GM12874 (cell line): ENCODE measurements around the gene NANOS3.

ENCODE experiments used
- CTCF ChIP-seq: IDR thresholded peaks from 2 replicates; pipeline ENCODE4 v1.5.1; 2011; ENCODE audit warnings: low read depth, mild to moderate bottlenecking, control low read depth, low read length, moderate library complexity; ENCODE audit not compliant: insufficient read depth

NANOS3 gene

GRCh38 chr19:13905634-13906520 is 28.9 kb downstream of the NANOS3 start, which contains the start of the genes BRME1 and CC2D1A:
TSS of gene BRME1 (minus strand) at chr19:13906117. CDS start at chr19:13904892, 1,225 bp downstream.
TSS of gene CC2D1A (plus strand) at chr19:13906201. CDS start at chr19:13906442, 241 bp downstream.
- TF ChIP-seq CTCF, result no peak

- no peak for TF ChIP-seq CTCF
Measured at GRCh38 chr19:13906521-13906904, 29.6 kb downstream of the NANOS3 start.

GRCh38 chr19:13906910-13907309 is 30.0 kb downstream of the NANOS3 start:
- no peak for TF ChIP-seq CTCF

GRCh38 chr19:13908674-13909073 is 31.7 kb downstream of the NANOS3 start:
- no peak for TF ChIP-seq CTCF

GRCh38 chr19:13909430-13909829 is 32.5 kb downstream of the NANOS3 start:
- no peak for TF ChIP-seq CTCF

- TF ChIP-seq CTCF, result no peak
Measured at GRCh38 chr19:13913352-13913751, 36.4 kb downstream of the NANOS3 start.

GRCh38 chr19:13914777-13915176 is 37.8 kb downstream of the NANOS3 start:
- TF ChIP-seq CTCF, result no peak
